Subcutaneous adipose tissue (tissue), 4 donors: Measurements from ENCODE around the gene VWCE. TPM values are rescaled to one million over a fixed set of nuclear protein-coding genes. Genes with fewer than 3 reads are reported as not detected.

Source experiments
- CTCF ChIP-seq: fragments of 450-650 bp; IDR thresholded peaks from one replicate; pipeline ENCODE4 v1.5.1; 2016; ENCODE audit warnings: low read depth, mild to moderate bottlenecking, control low read depth, antibody characterized with exemption, moderate library complexity
- total RNA-seq, 4 donors: library from RNA; depleted of rRNA; stranded (reverse); fragments of >200 nt; gene quantifications; one replicate each; pipeline ENCODE4 v1.1.0, GENCODE V29; 2016

VWCE gene
- total RNA-seq, 4 donors from 2014 or later: 1.0 to 3.9 (median 2.2) TPM

- TF ChIP-seq CTCF: no peak
Measured at GRCh38 chr11:61279934-61280659, 15.0 kb downstream of the VWCE start.

GRCh38 chr11:61278001-61278470 is 17.1 kb downstream of the VWCE start:
- no peak for TF ChIP-seq CTCF

- no peak for TF ChIP-seq CTCF
Measured at GRCh38 chr11:61277186-61278000, 17.7 kb downstream of the VWCE start.

DNA sequence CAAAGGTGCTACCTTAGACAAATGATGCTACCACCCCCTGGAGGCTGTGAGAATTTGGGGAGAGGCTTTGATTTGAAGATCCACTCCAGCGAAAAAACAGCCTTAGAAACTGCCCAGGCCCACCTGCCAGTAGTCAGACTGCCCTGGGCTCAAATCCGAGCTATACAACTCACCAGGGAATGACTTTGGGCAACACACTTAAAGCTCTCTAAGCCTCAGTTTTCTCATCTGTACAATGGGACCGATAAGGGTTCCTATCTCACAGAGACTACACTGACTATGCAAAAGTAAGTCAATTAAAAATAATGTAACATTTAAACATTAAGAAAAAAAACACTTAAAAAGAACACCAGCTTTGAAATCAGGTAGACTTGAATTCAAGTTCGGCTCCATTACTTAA is 19.9 kb downstream of the VWCE start:
- no peak for TF ChIP-seq CTCF

DNA sequence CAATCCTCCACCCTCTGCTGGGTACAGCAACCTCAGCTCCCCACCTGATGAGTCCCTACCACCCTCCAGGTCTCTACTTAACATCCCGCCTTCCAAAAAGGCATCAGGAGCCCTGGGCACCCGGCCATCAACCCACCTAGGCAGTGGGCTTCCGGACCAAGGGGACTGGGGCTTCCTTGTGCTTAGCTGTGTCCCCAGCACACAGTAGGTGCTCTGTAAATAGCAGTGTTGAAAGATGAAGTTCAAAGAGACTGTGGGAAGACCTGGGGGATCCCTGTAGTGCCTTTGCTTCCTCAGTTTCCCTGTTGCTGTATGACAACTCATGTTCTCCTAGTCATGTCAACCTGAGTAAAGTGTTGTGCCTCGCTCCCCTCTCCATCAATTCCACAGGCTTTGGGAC is 21.0 kb downstream of the VWCE start:
- TF ChIP-seq CTCF: no peak

- no peak for TF ChIP-seq CTCF
Measured at GRCh38 chr11:61273178-61274078, 21.7 kb downstream of the VWCE start.
